GM19328 (cell line): ENCODE measurements around the gene LRRC4C.

ENCODE experiments used
- ATAC-seq: cut with Tn5 transposase; IDR thresholded peaks from one replicate; pipeline ENCODE4 v1.9.1; 2021; ENCODE audit warnings: mild to moderate bottlenecking, moderate library complexity; ENCODE audit not compliant: unreplicated experiment

The LRRC4C gene

GRCh38 chr11:41459465-41460401, at the start of gene LRRC4C:
Gene LRRC4C (minus strand): TSS chr11:41459652.
- no peak for ATAC-seq

GRCh38 chr11:41508121-41508520, 48.7 kb upstream of the LRRC4C start:
- ATAC-seq = no peak

- no peak for ATAC-seq
Measured at GRCh38 chr11:41499429-41499828, 40.0 kb upstream of the LRRC4C start.

DNA sequence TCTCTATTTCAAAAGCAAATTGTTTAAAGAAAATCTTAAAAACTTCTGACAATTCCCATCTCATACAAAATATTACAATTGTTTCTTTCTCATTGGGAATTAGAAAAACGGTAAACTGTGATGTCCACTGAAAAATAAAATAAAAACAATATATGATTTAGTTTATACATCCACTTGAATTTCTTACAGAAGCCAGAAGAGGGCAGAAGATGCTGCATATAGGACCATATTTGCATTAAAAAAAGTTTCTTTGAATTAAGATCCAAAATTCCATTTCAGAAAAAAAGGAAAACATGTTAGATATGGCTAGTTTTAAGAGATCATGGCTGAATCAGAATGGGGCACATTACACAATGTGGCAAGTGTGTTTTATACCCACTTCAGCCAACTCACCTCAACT, 39.3 kb upstream of the LRRC4C start:
- ATAC-seq = no peak

DNA sequence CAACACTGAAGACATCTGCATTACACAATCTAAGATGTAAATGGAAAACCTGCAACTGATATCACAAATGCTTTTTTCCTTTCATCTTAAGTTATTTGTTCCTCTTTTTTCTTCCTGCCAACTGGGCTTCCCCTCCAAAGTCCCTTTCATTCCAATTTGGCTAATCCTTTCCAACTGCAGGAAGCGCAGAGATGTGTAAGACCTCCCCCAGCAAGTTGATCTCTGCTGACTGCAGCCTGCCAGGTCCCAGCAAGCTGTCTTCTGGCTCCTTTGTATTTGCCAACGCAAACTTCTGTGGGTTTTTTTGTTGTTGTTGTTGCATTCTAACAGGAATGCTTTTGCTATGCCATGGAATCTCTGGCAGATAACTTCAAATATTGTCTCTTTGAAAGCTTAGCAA, 38.5 kb upstream of the LRRC4C start:
- no peak for ATAC-seq

- ATAC-seq = no peak
Measured at GRCh38 chr11:41494716-41495115, 35.3 kb upstream of the LRRC4C start.

DNA sequence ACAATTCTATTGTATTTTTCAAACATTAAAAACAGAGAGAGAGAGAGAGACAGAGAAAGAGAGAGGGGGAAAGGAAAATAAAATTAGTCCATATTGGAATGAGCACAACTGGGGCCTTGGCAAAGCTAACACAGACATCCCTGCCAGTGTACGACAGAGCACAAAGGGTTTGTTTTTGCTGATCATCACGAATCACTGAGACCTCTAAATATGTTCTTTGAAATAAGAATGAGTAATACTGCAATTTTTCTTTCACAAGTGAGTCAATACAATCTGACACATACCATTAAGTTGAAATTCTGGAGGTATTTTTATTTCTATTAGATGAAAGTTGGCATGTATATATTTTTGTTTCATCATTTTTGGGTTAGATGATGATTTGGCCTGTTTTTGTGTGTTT, 27.0 kb upstream of the LRRC4C start:
- ATAC-seq = no peak

DNA sequence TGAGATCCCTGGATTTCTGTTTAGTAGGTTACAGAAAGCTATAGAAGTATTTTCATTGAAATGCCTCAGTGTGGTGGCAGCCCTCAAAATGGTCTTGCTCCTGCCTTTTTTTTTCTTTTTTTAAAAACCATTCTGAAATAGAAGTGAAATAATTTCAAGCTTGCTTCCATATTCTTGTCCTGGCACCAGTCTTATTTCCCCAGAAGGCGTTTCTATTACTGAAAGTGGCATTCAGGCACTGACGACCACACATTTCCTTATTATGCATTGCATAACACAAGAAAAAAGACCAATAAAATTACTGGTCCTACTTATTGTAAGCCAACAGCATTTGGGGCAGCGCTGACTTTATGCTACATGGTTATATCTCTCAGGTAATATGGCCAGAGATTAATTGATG, 24.5 kb upstream of the LRRC4C start:
- no peak for ATAC-seq

GRCh38 chr11:41479179-41479578, 19.7 kb upstream of the LRRC4C start:
- ATAC-seq = no peak

DNA sequence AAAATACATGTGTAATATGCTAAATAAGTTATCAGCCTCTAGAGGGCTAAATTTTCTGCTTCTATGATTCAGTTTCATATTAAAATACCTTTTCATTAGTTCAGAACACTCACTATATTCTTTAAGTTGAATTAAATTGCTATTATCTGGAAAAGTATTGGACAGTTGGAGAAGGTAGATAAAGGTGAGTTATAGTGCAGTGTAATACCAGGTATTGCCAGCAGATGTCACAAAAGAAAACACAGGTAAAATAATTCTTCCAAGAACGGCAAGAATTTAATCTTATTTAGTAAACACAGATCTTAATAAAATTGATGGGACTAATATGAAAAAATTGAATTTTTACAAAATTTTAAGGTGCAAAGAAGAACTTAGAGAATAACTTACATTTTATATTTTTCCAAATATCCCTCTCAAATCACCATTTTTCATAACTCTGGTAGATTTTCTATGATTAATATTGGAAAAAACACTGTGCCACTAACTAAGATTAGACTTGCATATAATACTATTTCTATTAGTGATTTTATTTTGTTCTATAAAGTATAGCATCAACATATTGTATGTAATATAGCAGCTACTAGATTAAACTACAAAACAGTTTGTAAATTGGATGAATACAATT, 1.7 kb upstream of the LRRC4C start:
- ATAC-seq = no peak

GRCh38 chr11:41458641-41459040, 811 bp downstream of the LRRC4C start:
- no peak for ATAC-seq

GRCh38 chr11:41458154-41458553, 1.3 kb downstream of the LRRC4C start:
- no peak for ATAC-seq

DNA sequence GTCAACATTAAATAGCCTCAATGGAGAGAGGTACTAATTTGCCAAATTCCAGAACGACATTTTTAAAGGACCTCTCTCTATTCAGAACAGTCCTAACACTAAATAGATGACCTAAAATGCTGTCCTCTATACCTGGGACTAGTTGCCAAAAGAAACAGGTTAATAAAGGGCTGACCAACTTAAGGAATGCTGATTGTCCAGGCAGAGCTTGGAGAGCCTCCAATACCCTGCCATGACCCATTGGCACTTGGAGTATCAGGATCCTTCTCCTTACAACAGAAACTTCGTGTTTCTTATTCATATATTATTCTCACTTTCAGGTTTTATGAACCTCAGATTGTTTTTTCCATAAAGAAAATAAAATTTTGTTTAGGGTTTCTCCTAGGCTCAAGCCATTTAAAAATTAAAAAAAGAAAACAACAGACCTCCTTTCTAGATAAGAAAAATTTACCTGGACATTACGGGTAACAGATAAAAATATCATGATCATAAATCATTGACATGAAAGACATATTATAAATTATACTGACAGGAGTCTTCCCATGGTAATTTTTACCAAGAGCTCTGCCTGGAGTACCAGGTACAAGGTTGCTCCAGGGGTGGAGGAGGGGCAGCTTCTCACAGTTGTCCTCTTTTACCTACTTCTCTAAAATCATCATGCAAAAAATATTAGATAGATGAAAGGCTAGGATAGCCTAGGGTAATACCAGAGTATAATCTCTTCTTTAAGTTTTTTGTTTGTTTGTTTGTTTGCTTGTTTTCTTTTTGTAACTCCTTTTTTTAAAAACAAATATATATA, 2.0 kb downstream of the LRRC4C start:
- ATAC-seq = no peak

DNA sequence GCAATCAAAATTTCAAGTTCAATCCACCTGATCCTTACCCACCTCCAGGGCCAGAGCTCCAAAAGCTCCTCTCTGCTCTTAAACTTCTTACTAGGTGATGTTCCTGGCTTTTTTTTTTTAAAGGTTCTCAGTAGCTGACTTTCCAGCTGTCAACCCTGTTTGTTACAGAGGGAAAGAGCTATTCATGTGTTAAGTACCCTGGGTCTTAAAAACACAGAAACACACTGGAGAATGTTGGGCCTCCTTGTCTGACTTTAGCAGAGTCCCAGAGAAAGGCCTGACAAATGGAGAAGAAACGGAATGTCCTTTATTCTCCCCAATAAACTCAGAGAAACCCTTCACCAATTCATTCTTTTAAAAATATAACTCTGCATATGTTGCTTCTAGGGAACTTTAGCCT, 3.2 kb downstream of the LRRC4C start:
- ATAC-seq = no peak

- ATAC-seq = no peak
Measured at GRCh38 chr11:41451011-41451410, 8.4 kb downstream of the LRRC4C start.

GRCh38 chr11:41449483-41450050, 9.9 kb downstream of the LRRC4C start:
- ATAC-seq = no peak

DNA sequence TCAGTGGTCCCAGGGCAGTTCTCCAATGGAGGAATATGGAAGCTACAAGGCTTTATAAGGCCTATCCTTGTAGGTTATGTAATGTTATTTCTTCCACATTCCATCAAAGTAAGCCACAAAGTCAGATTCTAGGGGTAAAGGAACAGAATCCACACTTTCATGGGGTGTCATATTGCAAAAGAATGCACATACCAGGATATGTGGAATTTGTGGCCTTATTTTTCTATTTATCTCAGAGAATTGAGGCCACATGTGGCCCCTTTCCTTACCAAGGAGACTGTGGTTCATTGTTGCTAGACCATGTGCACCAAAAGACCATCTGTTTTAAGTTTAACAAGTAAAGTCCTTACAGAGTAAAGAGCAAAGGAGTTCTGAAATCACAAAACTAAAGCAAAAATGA, 12.9 kb downstream of the LRRC4C start:
- ATAC-seq = no peak

DNA sequence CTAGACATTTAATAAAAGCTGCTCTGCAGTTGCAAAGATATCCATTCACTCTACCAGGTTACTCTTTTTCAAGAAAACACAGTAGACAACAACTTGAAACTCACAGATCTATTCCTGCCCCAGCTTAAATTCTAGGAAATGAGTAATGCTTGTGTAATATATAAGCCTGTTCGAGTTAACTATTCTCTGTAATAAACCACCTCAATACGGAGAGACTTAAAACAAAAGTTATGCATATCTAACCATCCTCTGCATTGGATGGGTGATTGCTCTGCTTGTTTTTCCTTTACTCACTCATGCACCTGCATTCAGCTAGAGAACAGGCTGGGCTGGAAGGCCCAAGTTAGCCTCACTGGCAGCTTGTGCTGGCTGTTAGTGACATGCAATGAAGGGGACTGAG, 13.3 kb downstream of the LRRC4C start:
- ATAC-seq = no peak

GRCh38 chr11:41437006-41437490, 22.4 kb downstream of the LRRC4C start:
- no peak for ATAC-seq

GRCh38 chr11:41435531-41435930, 23.9 kb downstream of the LRRC4C start:
- no peak for ATAC-seq

GRCh38 chr11:41431784-41432183, 27.7 kb downstream of the LRRC4C start:
- ATAC-seq = no peak
